AG20443 (cell line): ENCODE measurements around the gene PHF21B.
"Not testable (repeated sequence)": the region's sequence is repeated elsewhere in the genome, so short reads cannot be mapped to it uniquely, and the experiment has no call there.

Experiments used
- DNase-seq: peaks from one replicate; pipeline ENCODE4 v3.0.0; 2012; ENCODE audit warnings: low spot score, mixed read lengths

Gene PHF21B

DNA sequence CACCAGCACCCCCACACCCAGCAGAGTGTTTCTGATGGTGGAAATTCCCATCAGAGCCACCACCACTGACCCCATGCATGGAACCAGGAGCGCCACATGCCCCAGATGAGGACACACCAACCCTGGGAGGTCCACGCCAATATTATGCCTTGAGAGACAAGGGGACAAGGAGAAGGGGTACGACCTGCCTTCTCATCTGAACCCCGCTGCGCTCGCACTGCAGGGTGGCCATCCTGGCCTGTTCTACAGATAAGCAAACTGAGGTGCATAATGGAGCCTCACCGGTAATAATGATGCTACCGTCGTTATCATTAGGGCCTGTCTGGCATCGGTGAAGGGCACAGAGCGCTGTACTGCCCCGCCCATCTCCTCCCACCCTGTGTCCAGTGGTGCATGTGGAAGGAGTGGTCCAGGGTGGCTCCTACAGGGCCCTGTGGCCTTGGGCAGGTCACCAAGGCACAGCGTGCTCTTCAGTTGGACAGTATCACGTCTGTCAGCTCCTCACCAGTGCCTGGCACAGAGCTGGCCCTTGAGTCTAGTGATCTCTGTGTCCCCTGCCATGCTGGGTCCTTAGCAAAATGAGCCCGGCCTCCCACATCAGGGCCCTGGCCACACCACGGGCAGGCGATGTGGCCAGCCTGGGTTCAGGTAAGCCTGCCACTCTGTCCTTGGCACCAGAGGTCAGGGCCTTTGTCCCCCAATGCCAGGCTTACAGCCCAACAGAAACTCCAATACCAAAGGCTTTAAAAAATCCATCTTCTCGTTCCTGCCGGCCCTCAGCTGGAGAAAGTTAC is 92.2 kb downstream of the PHF21B start:
- DNase-seq = no peak

DNA sequence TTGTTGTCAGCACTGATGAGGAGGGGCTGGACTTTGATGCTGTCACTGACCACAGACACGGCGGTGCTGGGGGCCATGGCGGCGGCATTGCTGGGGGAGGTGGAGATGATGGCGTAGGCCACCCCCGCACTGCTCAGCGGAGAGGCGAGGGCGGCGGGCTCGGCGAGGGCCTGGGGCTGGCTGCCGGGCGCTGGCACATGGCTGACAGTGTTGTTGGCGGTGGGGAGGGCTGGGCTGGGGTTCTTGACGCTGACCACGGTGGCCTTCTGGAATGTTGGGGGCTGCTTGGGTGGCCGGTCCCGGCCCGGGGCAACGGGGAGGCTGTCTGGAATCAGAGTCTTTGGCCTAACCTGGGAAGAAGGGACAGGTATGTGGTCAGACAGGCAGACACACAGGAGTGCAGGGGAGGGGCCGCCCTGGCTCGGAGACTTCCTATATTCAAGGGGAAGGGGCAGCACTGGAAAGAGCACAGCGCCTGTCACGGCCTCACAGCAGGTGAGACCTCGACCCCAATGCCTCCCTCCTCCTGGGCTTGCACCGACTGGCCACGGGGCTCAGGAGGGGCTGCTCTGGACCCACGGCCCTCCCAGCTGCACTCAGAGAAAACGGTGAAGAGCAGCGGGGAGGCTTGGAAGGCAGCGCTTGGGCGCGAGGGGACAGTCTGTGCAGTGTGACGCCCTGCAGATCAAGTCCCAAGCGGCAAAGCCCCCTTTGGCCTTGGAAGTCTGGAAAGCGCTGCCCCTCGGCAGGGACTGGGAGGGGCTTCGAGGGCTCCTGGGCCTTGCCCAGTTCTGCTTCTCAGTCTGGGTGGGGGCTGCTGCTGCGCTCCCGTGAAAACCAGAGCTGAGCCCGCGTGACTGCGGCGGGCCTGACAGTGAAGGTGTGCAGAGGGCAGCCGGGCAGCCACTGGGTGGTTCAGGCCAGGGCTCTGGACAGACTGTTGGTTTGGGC is 93.2 kb downstream of the PHF21B start:
- no peak for DNase-seq

DNA sequence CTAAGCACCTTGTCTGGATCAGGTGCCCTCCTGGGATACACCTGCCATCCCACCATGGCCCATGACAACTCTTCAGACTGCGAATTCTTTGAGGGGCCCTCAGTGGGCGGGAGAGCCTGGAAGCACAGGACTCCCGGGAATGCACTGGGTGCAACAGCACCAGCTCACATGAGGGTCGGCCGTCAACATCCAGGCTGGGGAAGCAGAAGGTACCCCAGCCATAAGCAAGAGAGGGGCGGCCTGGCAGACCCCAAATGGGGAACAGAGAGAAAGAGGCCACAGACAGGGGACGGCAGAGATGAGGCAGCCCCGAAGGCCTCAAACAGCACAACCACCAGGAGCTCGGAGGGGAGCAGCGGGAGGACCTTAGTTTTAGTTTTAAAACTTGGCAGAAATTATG is 94.4 kb downstream of the PHF21B start:
- DNase-seq = no peak

DNA sequence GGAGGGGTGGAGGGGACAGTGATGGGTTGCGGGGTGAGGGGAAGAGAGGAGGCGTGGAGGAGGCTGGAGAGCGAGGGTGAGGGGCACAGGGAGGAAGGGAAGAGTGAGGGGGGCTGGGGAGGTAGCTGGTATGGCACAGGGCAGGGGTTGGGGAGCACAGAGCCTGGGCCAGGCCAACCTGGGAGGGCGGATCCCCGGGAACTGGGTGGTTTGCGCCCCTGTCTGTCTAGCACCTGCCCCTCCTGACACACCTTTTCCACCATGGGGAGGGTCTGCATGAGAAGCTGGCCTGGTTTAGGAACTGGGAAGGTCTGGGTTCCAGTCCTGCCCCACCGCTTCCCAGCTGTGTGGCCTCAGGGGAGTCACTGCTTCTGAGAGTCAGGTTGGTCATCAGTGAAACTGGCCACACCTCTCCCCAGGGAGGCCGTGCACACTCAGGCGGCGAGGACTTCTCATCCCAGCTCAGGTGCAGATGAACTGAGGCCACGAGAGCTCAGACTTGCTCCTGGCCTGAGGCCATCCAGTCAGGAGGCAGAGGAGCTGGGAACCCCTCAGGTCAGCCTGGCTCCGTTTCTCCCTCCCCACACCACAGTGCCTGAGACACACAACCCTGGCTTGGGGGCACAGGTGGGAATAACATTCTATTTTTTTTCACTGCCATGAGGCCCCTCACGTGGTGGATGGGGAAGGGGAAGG is 95.6 kb downstream of the PHF21B start:
- DNase-seq = no peak

DNA sequence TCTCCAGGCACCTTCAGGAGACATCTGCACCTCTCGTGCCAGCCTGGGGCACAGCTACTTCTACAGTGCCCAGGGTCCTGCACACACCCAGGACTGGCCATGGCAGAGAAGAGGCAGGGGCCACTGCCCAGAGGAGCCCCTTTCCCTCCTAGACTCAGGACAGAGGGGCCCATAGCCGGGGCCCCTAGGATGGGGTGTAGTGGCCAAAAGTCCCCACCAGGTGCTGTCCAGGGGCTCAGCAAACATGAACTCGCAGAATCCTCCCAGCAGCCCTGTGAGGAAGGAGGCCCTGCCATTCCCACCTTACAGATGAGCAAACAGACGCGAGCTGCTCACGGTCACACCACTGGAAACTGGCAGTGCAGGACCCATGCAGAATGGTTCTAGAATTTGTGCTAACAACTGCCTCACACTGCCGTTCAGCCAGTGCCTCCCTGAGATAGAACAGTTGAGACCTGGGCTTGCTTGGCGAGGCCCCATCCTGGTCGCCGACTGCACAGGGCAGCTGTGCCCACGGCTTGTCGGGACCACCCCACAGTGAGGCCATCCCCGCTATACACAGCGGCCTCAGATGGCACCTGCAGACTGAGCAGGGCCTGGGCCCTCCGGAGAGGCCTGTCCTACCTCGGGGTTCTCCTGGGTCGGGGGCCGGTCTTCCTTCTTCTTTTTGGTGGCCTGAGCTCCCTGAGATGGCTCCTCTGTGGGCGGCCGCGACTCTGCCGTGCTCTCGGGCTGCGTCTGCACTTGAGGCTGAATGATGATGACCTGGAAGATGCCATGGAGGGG is 96.4 kb downstream of the PHF21B start:
- no peak for DNase-seq

DNA sequence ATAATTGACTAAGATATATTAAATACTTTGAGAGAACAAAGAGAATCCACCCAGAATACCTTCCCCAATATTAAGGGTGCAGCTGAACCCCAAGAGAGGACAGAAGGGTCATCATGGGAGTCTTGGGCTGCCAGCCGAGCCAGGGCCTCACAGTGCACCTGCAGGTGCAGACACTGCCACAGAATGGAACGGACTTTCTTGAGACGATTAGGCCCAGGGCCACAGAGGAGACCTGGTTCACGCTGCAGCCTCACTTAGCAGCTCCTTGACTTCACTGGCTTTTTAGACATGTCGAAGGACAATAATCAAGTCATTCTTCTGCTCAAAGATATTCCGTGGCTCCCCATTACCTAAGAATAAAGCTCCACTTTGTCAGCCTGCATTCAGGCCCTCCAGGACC is 100.6 kb downstream of the PHF21B start:
- DNase-seq = no peak

DNA sequence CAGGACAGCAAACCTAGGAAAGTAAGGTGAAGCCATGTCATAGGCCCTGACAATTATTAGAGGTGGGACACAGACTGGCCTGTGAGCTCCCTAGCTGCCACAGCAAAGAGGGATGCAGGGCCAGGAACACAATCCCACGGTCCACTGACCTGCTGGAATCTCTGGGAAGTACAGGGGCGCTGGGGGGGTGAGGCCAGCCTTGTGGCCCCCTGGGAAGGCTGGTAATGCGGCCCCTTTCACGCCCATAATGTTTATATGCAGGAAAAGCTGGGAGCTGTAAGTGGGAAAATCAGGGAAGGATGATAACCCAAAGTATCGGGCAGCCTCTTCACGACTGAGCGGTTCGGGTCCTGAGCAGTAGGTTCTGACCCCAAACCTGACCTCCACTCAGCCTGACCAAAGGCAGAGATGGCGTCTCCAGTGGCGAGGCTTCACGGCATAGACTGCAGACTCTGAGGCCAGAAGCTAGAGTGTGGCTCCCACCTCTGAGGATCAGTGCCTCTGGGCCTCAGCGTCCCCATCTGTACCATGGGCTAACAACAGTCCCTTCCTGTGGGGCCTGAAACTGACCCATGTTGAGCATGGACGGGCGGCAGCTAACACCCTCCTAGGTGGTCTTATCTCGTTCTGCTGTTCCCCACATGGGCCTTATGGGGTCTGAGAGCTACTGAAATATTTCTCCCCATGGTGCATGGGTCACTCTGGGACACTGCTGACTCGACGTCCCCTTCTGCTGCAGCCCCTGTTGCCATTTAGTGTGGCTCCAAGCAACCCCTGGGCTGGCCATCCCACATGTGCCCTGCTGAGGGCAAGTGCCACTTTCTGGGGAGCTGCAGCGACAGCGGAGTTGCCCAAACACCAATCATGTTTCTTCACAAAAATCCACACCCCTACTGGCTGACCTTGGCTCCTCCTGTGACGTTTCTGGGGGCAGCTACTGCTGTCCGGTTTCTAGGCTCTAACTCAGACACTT is 101.8 kb downstream of the PHF21B start:
- DNase-seq = no peak

DNA sequence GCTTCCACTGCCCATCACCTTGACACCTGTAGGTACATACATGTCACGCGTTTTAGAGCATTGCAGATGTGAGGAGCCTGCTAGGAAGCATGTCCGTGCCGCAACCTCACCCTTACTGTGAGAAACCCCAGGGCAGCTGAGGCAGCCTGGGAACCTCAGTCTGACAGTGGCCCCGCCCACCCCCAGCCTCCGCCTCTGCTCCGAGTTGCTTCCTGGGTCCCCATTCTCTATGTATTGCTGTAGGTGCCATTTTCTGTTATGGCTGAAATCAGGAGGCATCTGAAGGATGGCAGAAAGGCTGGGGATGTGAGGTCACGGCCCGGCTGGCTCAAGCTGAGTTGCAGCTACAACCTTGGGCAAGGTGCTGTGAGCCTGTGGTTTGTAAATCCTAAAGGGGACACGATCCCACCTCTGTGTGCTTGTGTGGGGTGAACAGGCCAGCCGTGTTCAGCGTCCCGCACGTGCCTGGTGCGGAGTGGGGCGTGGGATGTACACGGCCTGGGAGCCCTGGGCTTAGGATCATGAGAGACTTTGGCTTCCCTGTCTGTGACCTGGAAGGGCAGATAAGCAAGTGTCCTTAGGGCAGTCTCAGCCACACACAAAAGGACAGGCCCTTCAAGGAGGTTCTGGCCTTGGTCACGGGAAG is 102.7 kb downstream of the PHF21B start:
- no peak for DNase-seq

DNA sequence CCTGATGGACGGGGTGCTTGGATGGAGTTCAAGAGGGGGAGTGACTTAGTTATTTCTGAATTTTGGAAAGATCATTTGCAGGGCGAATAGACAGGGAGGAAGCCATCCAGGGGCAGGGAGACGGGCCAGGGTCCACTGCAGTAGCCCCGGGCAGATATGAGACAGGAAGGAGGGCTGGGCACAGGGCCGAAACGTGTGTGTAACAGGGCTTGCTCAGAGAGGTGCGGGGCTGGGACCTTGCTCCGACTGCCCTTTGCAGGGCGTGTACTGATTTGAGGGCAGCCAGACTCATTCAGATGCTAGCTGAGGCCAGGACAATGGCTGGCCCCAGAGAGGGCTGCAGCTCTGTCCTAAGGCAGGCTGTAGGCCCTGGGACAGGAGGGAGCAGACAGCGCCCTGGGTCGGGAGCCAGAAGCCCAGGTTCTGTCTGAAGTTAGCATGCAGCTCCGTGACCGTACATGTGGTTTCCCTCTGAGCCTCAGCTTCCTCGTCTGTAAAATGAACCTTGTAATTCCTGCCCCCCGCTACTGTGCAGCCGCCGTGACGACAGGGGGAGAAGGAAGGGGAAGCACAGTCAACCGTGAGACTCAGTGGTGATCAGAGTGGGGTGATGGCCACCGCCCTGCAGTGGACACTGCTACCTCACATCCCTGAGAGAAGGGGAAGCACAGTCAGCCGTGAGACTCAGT is 103.4 kb downstream of the PHF21B start:
- DNase-seq = no peak

DNA sequence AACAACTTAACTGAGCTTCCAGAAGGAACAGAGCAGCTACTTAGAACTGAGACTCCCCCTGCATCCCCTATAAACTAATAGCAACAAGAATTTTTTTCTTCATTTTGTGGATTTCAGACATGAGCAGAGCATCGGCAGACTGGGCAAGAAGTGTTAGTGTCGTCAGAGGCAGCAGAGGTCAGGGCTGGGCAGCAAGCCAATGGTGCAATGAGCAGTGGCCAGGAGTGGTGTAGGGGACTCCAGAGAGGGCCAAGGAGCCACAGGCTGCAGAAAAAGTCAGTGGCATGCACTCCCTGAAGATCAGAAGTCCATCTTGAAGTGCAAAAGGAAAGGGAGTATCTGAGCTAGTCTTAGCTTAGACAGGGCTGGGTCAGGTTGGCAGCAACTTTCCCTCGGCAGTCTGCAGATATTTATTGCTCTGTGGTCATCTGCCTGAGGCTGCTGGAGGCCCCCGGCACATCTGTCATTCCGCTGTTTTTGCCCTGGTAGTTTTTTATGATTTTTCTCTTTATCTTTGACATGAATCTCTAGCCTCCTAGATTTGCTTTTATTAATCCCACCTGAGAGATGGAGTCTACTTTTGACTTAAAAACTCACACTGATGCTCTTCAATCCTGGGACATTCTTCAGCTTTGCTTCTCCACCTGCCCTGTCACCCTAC is 105.2 kb downstream of the PHF21B start:
- DNase-seq = not testable (repeated sequence)

DNA sequence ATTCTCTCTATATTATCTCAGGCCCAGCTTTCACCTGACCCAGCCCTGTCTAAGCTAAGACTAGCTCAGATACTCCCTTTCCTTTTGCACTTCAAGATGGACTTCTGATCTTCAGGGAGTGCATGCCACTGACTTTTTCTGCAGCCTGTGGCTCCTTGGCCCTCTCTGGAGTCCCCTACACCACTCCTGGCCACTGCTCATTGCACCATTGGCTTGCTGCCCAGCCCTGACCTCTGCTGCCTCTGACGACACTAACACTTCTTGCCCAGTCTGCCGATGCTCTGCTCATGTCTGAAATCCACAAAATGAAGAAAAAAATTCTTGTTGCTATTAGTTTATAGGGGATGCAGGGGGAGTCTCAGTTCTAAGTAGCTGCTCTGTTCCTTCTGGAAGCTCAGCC is 106.6 kb downstream of the PHF21B start:
- DNase-seq = not testable (repeated sequence)

DNA sequence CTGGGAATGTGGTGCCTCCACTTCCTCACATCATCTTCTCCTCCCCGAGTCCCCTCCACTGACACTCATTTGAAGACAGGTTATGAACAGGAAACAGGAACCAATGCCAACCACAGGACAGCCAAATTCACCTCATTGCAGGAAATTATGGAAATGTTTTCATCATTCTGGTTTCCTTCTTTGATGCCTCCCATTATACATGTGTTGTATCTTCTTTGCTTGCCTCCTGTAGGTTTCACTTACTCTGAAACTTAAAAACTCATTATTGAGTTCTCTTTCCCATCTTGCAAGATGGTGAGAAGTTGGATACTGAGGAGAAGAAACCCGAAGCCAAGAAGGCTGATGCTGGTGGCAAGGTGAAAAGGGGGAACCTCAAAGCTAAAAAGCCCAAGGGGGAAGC is 108.5 kb downstream of the PHF21B start:
- DNase-seq = no peak

DNA sequence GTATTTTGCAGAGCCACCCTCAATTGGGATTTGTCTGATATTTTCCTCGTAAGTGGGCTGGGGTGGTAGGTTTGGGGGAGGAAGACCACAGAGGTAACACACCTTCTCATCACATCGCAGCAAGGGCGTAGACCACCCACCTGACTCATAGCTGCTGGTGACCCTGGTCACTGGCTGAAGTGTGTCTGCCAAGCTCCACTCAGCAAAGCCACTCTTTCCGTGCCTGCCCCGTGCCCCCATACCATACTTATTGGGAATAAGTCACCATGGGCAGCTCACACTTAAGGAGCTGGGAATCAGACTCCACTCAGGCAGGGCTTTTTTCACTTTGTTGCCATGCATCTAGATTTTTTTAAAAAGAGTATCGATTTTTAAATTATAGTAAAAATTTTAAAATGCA is 111.6 kb downstream of the PHF21B start:
- DNase-seq = no peak

DNA sequence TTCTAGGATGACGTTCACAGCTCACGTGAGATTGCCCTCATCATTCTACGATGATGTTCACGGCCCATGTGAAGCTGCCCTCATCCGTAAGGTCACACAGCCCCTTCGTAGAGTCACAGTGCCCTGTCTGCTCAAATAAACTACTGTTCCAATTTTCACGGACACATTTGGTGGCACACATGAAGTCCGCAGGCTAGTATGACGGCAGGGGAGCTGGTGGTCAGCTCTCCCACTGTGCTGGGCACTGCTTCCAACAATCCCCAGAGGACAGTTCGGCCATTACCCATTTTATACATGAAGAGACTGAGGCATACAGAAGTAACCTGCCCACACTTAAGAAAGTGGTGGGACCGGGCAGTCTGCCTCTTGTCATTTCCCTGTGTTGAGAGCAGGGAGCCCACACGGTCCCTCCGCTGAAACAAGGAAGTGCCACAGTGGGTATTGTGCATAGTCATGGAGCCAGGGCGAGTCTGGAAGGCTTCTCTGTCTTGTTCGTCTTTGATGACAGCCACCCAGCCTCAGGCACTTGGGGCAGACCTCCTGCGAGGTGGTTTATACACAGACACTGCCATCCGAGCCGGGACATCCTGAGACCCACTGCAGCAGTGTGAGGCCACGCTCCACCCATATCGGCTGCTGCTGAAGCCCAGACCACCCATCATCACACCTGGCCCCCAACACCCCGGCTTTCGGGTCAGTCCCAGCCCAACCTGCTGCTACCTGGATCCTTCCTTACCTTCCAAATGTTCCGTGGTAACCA is 114.3 kb downstream of the PHF21B start:
- DNase-seq = no peak

DNA sequence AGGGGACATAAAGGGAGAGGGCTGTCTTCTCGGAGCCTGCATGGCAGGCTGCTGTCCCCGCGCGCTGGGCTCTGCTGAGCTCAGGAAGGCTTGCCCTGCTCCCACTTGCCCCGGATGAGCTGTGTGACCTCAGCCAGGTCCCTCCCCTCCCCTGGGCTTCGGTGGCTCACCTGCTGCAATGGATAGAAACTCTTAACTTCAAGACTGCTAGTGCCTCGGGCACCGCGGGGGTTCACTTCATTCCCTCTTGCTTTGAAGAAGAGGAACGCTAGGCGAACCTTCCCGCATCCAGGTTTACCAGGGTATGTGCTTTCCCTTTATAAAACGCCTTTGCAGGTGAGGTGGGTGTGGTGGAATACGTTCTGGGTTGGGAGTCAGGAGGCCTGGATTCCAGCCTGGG is 115.0 kb downstream of the PHF21B start:
- DNase-seq = no peak

DNA sequence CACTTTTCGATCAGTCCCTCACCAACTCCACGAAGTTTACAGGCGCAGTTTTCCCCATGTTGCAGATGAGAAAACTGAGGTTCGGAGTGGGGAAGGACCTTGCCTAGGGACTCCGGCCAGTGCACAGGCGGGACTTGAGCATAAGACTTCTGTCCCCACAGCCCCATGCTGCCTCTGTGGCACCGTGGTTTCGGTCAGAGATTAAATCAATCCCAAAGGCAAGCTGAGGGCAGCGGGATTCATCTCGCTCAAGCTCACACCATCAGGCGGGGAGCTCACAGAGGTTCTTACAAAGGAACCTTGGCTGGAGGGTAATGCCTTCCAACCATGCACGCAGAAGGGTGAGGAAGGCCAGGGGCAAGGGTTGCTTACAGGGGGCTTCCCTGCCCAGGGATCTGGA is 115.5 kb downstream of the PHF21B start:
- no peak for DNase-seq

DNA sequence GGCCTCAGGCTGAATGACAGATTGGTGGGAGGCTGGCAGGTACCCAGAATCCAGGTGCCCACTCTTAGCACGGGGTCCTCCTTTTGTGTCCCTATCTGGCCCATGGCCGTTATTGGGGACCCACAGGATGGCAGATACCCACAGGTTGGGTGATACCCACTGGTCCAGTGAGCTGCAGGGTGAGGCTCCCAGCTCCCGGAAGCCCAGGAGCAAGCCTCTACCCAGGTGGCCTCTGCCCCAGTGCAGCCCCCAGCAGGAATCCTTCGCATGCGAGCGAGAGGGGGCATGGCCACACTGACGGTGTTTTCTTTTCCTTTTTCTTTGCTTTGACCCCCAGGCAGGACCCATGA is 116.1 kb downstream of the PHF21B start:
- DNase-seq = no peak
